ENCODE measurements around the gene MSL1. TPM values are rescaled to one million over a fixed set of nuclear protein-coding genes. Genes with fewer than 3 reads are reported as not detected.

MSL1 gene
- total and polyA plus RNA-seq, 2 of the 13 experiments (the other 11 are each of a cell fraction or from before 2014, with no cell fraction given), result 63.8 to 88.5 TPM

GRCh38 chr17:40173778-40174135, 52.0 kb downstream of the MSL1 start:
- Histone ChIP-seq H3K4me2 (ENCODE audit: low read depth, low read length) (0 out of 2 replicates have a peak overlapping the region, but pooled peaks have one; percentile 2), H3K9me3 (ENCODE audit: low read length) (no peaks in the 10 kb centered on the region), H3K4me3 (replicated peaks in 1 of 3; ENCODE audit: insufficient read depth in 1 of 3, low read depth in 2 of 3, low read length in 3 of 3) (no peak overlapping the region), H2AFZ (ENCODE audit: low read length) (no peak overlapping the region), H3K4me1 (ENCODE audit: insufficient read depth, low read length) (peaks cover 30% of the 10 kb centered on the region), H3K9ac (ENCODE audit: insufficient read depth, low read depth, low read length) (no peak overlapping the region), H3K27me3 (ENCODE audit: control insufficient read depth in 1 of 2, insufficient read depth in 2 of 2, low read length in 2 of 2) (no peaks in the 10 kb centered on the region), H4K20me1 (ENCODE audit: insufficient read depth, low read length) (no peaks in the 10 kb centered on the region), H3K79me2 (ENCODE audit: insufficient read depth, low read length) (no peaks in the 10 kb centered on the region), H3K36me3 (replicated peaks in 1 of 2; ENCODE audit: control insufficient read depth in 1 of 2, insufficient read depth in 2 of 2, low read length in 2 of 2) (peaks cover 34 to 57% of the 10 kb centered on the region in 2 experiments), H3K27ac (ENCODE audit: extremely low read length, insufficient read depth, low read length) (peak overlapping the region; percentile 56)
- ChIA-PET POLR2A (interaction anchor here (1.1 to 3.0 kb wide), 5 partner anchors 10 to 73 kb away, joined by 5 to 12 read pairs (median 7); partner anchors contain the start of genes CASC3 and NR1D1), CTCF (ENCODE audit: low intra/inter-chr PET ratio, low total read pairs) (no interaction called here)
- in situ Hi-C loops (cut with HindIII; ENCODE audit: extremely low pct_ligation_motif_present, low pct_unique_long_range_greater_than_20kb) (no loop called here), intact Hi-C loops (cut with micrococcal nuclease; ENCODE audit: unreplicated experiment) (no loop called here)
- DNase-seq (ENCODE audit: low spot score) (no peak), FAIRE-seq (no peak), ATAC-seq (no peak)
- BruUV-seq (replicated peaks), result no TSS peak
- WGBS (ENCODE audit: low lambda C conversion rate), result 48% methylated on average over 3 of the region's 3 CpGs
- TF ChIP-seq ZNF10 (CRISPR knock-in tag; IDR thresholded peaks at IDR 0.05; ENCODE audit: borderline replicate concordance, low read depth) (no peak), MED13 (CRISPR knock-in tag; IDR thresholded peaks at IDR 0.05) (peak; percentile 7; the same call in 1 of the 2 replicates), ZNF788 (CRISPR knock-in tag; IDR thresholded peaks at IDR 0.05; ENCODE audit: borderline replicate concordance) (peak; percentile 52; the same call in 1 of the 2 replicates), ZMYM2 (CRISPR knock-in tag; IDR thresholded peaks at IDR 0.05) (0 out of 2 replicates have a peak, but pooled peaks have one; percentile 28), TBX3 (IDR thresholded peaks at IDR 0.05; ENCODE audit: borderline replicate concordance) (no peak), ZNF235 (CRISPR knock-in tag; IDR thresholded peaks at IDR 0.05; ENCODE audit: borderline replicate concordance) (no peak), ZNF460 (CRISPR knock-in tag; IDR thresholded peaks at IDR 0.05; ENCODE audit: borderline replicate concordance) (0 out of 2 replicates have a peak, but pooled peaks have one; percentile 9), ZFP36L1 (CRISPR knock-in tag; IDR thresholded peaks at IDR 0.05) (no peak), KLF15 (CRISPR knock-in tag; IDR thresholded peaks at IDR 0.05; ENCODE audit: borderline replicate concordance) (no peak), PHF21A (CRISPR knock-in tag; IDR thresholded peaks at IDR 0.05) (peak; percentile 1; the same call in 1 of the 2 replicates), ZNF549 (CRISPR knock-in tag; IDR thresholded peaks at IDR 0.05) (0 out of 2 replicates have a peak, but pooled peaks have one; percentile 18), MXD3 (CRISPR knock-in tag; IDR thresholded peaks at IDR 0.05) (no peak), ZNF747 (CRISPR knock-in tag; IDR thresholded peaks at IDR 0.05; ENCODE audit: borderline replicate concordance) (0 out of 2 replicates have a peak, but pooled peaks have one; percentile 30), ZNF580 (CRISPR knock-in tag; IDR thresholded peaks at IDR 0.05; ENCODE audit: borderline replicate concordance, low read depth) (no peak), CEBPG (CRISPR knock-in tag; IDR thresholded peaks at IDR 0.05) (no peak), ZNF230 (CRISPR knock-in tag; IDR thresholded peaks at IDR 0.05) (no peak), STAG1 (CRISPR knock-in tag; IDR thresholded peaks at IDR 0.05) (no peak), ZNF772 (CRISPR knock-in tag; IDR thresholded peaks at IDR 0.05) (no peak), HMGA1 (CRISPR knock-in tag; conservative IDR thresholded peaks at IDR 0.05) (no peak), RXRA (CRISPR knock-in tag; IDR thresholded peaks at IDR 0.05) (no peak), ZNF816 (CRISPR knock-in tag; IDR thresholded peaks at IDR 0.05; ENCODE audit: borderline replicate concordance) (no peak), ZNF275 (CRISPR knock-in tag; IDR thresholded peaks at IDR 0.05; ENCODE audit: borderline replicate concordance) (no peak)
- TF ChIP-seq, protein P1, sequence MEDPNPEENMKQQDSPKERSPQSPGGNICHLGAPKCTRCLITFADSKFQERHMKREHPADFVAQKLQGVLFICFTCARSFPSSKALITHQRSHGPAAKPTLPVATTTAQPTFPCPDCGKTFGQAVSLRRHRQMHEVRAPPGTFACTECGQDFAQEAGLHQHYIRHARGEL (CRISPR knock-in tag; IDR thresholded peaks at IDR 0.05), result no peak
- TF ChIP-seq, protein P2, sequence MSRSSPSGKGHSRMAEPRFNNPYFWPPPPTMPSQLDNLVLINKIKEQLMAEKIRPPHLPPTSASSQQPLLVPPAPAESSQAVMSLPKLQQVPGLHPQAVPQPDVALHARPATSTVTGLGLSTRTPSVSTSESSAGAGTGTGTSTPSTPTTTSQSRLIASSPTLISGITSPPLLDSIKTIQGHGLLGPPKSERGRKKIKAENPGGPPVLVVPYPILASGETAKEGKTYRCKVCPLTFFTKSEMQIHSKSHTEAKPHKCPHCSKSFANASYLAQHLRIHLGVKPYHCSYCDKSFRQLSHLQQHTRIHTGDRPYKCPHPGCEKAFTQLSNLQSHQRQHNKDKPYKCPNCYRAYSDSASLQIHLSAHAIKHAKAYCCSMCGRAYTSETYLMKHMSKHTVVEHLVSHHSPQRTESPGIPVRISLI (CRISPR knock-in tag; IDR thresholded peaks at IDR 0.05; ENCODE audit: borderline replicate concordance), result peak; percentile 68
